DOHH2 (cell line): Measurements from ENCODE around the gene IL6R.
"Not testable (repeated sequence)": the region's sequence is repeated elsewhere in the genome, so short reads cannot be mapped to it uniquely, and the experiment has no call there.

ENCODE experiments used
- H3F3A ChIP-seq: fragments of 200-600 bp; sonication (generic), shearing (Covaris generic); 2 replicates; pipeline ENCODE4 v1.6.0; 2016; ENCODE audit warnings: antibody characterized with exemption, mild to moderate bottlenecking; ENCODE audit not compliant: control insufficient read depth, insufficient read depth
- H3K27ac ChIP-seq: fragments of 200-600 bp; sonication (generic); 2 replicates; pipeline ENCODE4 v1.5.1; 2014; ENCODE audit warnings: low read depth, mild to moderate bottlenecking, low read length, moderate library complexity
- H3K27me3 ChIP-seq: fragments of 200-600 bp; sonication (generic); 2 replicates; pipeline ENCODE4 v1.6.1; 2014; ENCODE audit warnings: mild to moderate bottlenecking, low read length, mixed read lengths; ENCODE audit not compliant: control insufficient read depth
- H3K36me3 ChIP-seq: fragments of 200-600 bp; sonication (generic); 2 replicates; pipeline ENCODE4 v1.6.1; 2014; ENCODE audit warnings: mild to moderate bottlenecking, low read length, moderate library complexity, mixed read lengths; ENCODE audit not compliant: control insufficient read depth
- H3K4me1 ChIP-seq: fragments of 200-600 bp; sonication (generic); 2 replicates; pipeline ENCODE4 v1.6.1; 2014; ENCODE audit warnings: mild to moderate bottlenecking, low read length, mixed read lengths; ENCODE audit not compliant: control insufficient read depth
- H3K4me2 ChIP-seq: fragments of 200-600 bp; sonication (generic); 2 replicates; pipeline ENCODE4 v1.6.0; 2014; ENCODE audit warnings: mild to moderate bottlenecking, low read length, moderate library complexity
- H3K4me3 ChIP-seq: fragments of 200-600 bp; sonication (generic); 2 replicates; pipeline ENCODE4 v1.5.1; 2014; ENCODE audit warnings: mild to moderate bottlenecking, low read length, mixed read lengths
- H3K79me2 ChIP-seq: fragments of 200-600 bp; sonication (generic); 2 replicates; pipeline ENCODE4 v1.6.1; 2014; ENCODE audit warnings: mild to moderate bottlenecking, low read length, mixed read lengths; ENCODE audit not compliant: control insufficient read depth
- H3K9me2 ChIP-seq: fragments of 200-600 bp; sonication (generic); replicated peaks from 2 replicates; pipeline ENCODE4 v1.6.1; 2014; ENCODE audit warnings: mild to moderate bottlenecking, low read length, mixed read lengths; ENCODE audit not compliant: control insufficient read depth
- H3K9me3 ChIP-seq: fragments of 200-600 bp; sonication (generic); 2 replicates; pipeline ENCODE4 v1.6.1; 2014; ENCODE audit warnings: antibody characterized with exemption, low read length, mixed read lengths; ENCODE audit not compliant: control insufficient read depth, insufficient read depth
- H4K20me1 ChIP-seq: fragments of 200-600 bp; sonication (generic); 2 replicates; pipeline ENCODE4 v1.6.0; 2014; ENCODE audit warnings: low read depth, mild to moderate bottlenecking, antibody characterized with exemption, low read length, moderate library complexity; ENCODE audit not compliant: control insufficient read depth, insufficient read depth
- CTCF ChIP-seq: fragments of 200-600 bp; sonication (generic); IDR thresholded peaks from one replicate; pipeline ENCODE4 v1.5.1; 2014; ENCODE audit warnings: antibody characterized with exemption, mild to moderate bottlenecking, low read depth, low read length; ENCODE audit not compliant: poor library complexity, severe bottlenecking
- EZH2phosphoT487 ChIP-seq: fragments of 200-600 bp; sonication (generic); IDR thresholded peaks from 2 replicates; pipeline ENCODE4 v1.6.1; 2017; ENCODE audit warnings: borderline replicate concordance, mild to moderate bottlenecking, antibody characterized with exemption, low read length, moderate library complexity, mixed read lengths

The IL6R gene

GRCh38 chr1:154404984-154405746 is at the start of gene IL6R:
IL6R (plus strand) TSS chr1:154405343; CDS start chr1:154405630, 287 bp downstream.
- no peaks in the 10 kb centered on the region for H3K36me3 ChIP-seq
- no peaks in the 10 kb centered on the region for H3K79me2 ChIP-seq
- no peaks in the 10 kb centered on the region for H3K9me2 ChIP-seq
- peaks cover 7% of the 10 kb centered on the region; the same call in 1 of the 2 replicates for H4K20me1 ChIP-seq
- H3K9me3 ChIP-seq: no peaks in the 10 kb centered on the region
- H3K4me3 ChIP-seq: peak within 1 kb of the TSS; percentile 66
- H3F3A ChIP-seq: peaks cover 13% of the 10 kb centered on the region
- no peak within 1 kb of the TSS for H3K27ac ChIP-seq
- peaks cover 41% of the 10 kb centered on the region for H3K27me3 ChIP-seq
- TF ChIP-seq EZH2phosphoT487: peak; percentile 78; the same call in 1 of the 2 replicates
- peak; percentile 56 for TF ChIP-seq CTCF
- peak within 1 kb of the TSS; percentile 88 for H3K4me2 ChIP-seq
- peaks cover 56% of the 10 kb centered on the region for H3K4me1 ChIP-seq

- Histone ChIP-seq H3F3A (no peaks in the 10 kb centered on the region), H4K20me1 (no peaks in the 10 kb centered on the region), H3K36me3 (no peaks in the 10 kb centered on the region), H3K9me2 (no peaks in the 10 kb centered on the region), H3K4me2 (no peak overlapping the region), H3K79me2 (no peaks in the 10 kb centered on the region), H3K27me3 (peaks cover 15% of the 10 kb centered on the region), H3K27ac (no peak overlapping the region), H3K9me3 (no peaks in the 10 kb centered on the region), H3K4me1 (no peaks in the 10 kb centered on the region), H3K4me3 (no peak overlapping the region)
- TF ChIP-seq CTCF (no peak), EZH2phosphoT487 (no peak)
Observed at GRCh38 chr1:154358519-154358918, 46.6 kb upstream of the IL6R start.

GRCh38 chr1:154360288-154360687 is 44.9 kb upstream of the IL6R start:
- Histone ChIP-seq H4K20me1 (no peaks in the 10 kb centered on the region), H3K4me3 (no peak overlapping the region), H3K79me2 (no peaks in the 10 kb centered on the region), H3K36me3 (no peaks in the 10 kb centered on the region), H3K27ac (no peak overlapping the region), H3F3A (no peaks in the 10 kb centered on the region), H3K9me2 (no peaks in the 10 kb centered on the region), H3K9me3 (no peaks in the 10 kb centered on the region), H3K4me2 (no peak overlapping the region), H3K27me3 (0 out of 2 replicates have a peak, but pooled peaks cover 3% of the 10 kb centered on the region), H3K4me1 (no peaks in the 10 kb centered on the region)
- TF ChIP-seq EZH2phosphoT487: no peak
- TF ChIP-seq CTCF: no peak

- H3K4me1 ChIP-seq, H3K9me3 ChIP-seq, H3K4me3 ChIP-seq, H3K36me3 ChIP-seq, H3K79me2 ChIP-seq, H3F3A ChIP-seq, H3K9me2 ChIP-seq, H3K4me2 ChIP-seq, H4K20me1 ChIP-seq, H3K27me3 ChIP-seq, H3K27ac ChIP-seq: not testable (repeated sequence)
Observed at GRCh38 chr1:154360881-154361280, 44.3 kb upstream of the IL6R start.
